OCI-LY7 (cell line): ENCODE results near the gene CDKL5. TPM values are rescaled to one million over a fixed set of nuclear protein-coding genes. Genes with fewer than 3 reads are reported as not detected.

Source experiments
- BruUV-seq: library from RNA; stranded (reverse); fragments of 400-500 nt; replicated peaks from 2 replicates; lab custom pipeline; 2021; lab: Mats Ljungman, UMichigan
- CTCF ChIA-PET: fragments of 300-600 bp; sonication (Branson Sonifier 250); formaldehyde crosslinking; loops from one replicate; lab custom pipeline; 2022; ENCODE audit warnings: antibody characterized with exemption; ENCODE audit not compliant: unreplicated experiment; lab: Charles Lee
- POLR2A ChIA-PET: fragments of 300-600 bp; sonication (Branson Sonifier 250); formaldehyde crosslinking; loops from one replicate; lab custom pipeline; 2022; ENCODE audit warnings: antibody characterized with exemption; lab: Charles Lee
- DNase-seq: peaks from one replicate; pipeline ENCODE4 v3.0.0-alpha.2; 2015; ENCODE audit warnings: low spot score
- H2AFZ ChIP-seq: fragments of 200-600 bp; sonication (generic), shearing (Covaris generic); 2 replicates; pipeline ENCODE4 v1.6.1; 2014; ENCODE audit warnings: mild to moderate bottlenecking, antibody characterized with exemption, low read length, moderate library complexity
- H3K27ac ChIP-seq: fragments of 200-600 bp; sonication (generic); 2 replicates; pipeline ENCODE4 v1.5.1; 2014; ENCODE audit warnings: mixed run types, low read depth, mild to moderate bottlenecking, moderate library complexity, low read length, inconsistent platforms; ENCODE audit not compliant: poor library complexity, severe bottlenecking
- H3K36me3 ChIP-seq: fragments of 200-600 bp; sonication (generic); 2 replicates; pipeline ENCODE4 v1.6.1; 2014; ENCODE audit warnings: mild to moderate bottlenecking, antibody characterized with exemption, low read length, moderate library complexity, mixed read lengths; ENCODE audit not compliant: insufficient read depth
- H3K4me1 ChIP-seq: fragments of 200-600 bp; sonication (generic); 2 replicates; pipeline ENCODE4 v1.5.1; 2014; ENCODE audit warnings: mild to moderate bottlenecking, low read length; ENCODE audit not compliant: insufficient read depth, poor library complexity, severe bottlenecking
- H3K4me2 ChIP-seq: fragments of 200-600 bp; sonication (generic); 2 replicates; pipeline ENCODE4 v1.6.1; 2014; ENCODE audit warnings: mild to moderate bottlenecking, low read length
- H3K4me3 ChIP-seq: fragments of 200-600 bp; sonication (generic); 2 replicates; pipeline ENCODE4 v1.5.1; 2014; ENCODE audit warnings: mild to moderate bottlenecking, low read depth, low read length; ENCODE audit not compliant: poor library complexity, severe bottlenecking
- H3K79me2 ChIP-seq: fragments of 200-600 bp; sonication (generic); 2 replicates; pipeline ENCODE4 v1.6.1; 2016; ENCODE audit warnings: low read depth, mild to moderate bottlenecking, low read length, moderate library complexity, mixed read lengths; ENCODE audit not compliant: insufficient read depth
- H3K9me2 ChIP-seq: fragments of 200-600 bp; sonication (generic); 2 replicates; pipeline ENCODE4 v1.6.1; 2016; ENCODE audit warnings: mild to moderate bottlenecking, low read length, mixed read lengths; ENCODE audit not compliant: insufficient read depth
- H3K9me3 ChIP-seq: fragments of 200-600 bp; sonication (generic); 2 replicates; pipeline ENCODE4 v1.6.1; 2014; ENCODE audit warnings: mild to moderate bottlenecking, mixed run types, low read length, mixed read lengths
- H4K20me1 ChIP-seq: fragments of 200-600 bp; sonication (generic); 2 replicates; pipeline ENCODE4 v1.6.1; 2014; ENCODE audit warnings: mild to moderate bottlenecking, antibody characterized with exemption, low read length, moderate library complexity, mixed read lengths; ENCODE audit not compliant: insufficient read depth
- CTCF ChIP-seq: fragments of 200-600 bp; sonication (generic); conservative IDR thresholded peaks from 2 replicates; pipeline ENCODE4 v1.5.1; 2014; ENCODE audit warnings: mild to moderate bottlenecking, antibody characterized with exemption, low read length, moderate library complexity, mixed read lengths
- EZH2phosphoT487 ChIP-seq: fragments of 200-600 bp; sonication (generic); IDR thresholded peaks from 2 replicates; pipeline ENCODE4 v1.6.1; 2018; ENCODE audit warnings: low read depth, borderline replicate concordance, mild to moderate bottlenecking, mixed run types, antibody characterized with exemption, low read length, moderate library complexity, mixed read lengths
- intact Hi-C: fragments of 100-400 bp; cut with micrococcal nuclease; formaldehyde crosslinking; loops from one replicate; pipeline ENCODE4 v1.10.0; 2022; ENCODE audit not compliant: unreplicated experiment
- total RNA-seq, 2 experiments: library from RNA; depleted of rRNA in 1 of 2; stranded (reverse); fragments of >200 nt in 1 of 2; shearing (Covaris generic) in 1 of 2; gene quantifications; 2 replicates each; pipeline ENCODE4 v1.2.3, GENCODE V29; 2014 to 2022

CDKL5 gene
- total RNA-seq, 2 experiments from 2014 or later = 1.3 to 2.0 TPM

- POLR2A ChIA-PET = interaction anchor here (1.0 kb wide), 1 partner anchor 309 kb away, joined by 4 read pairs; no protein-coding TSS in a partner anchor
- intact Hi-C loops = loop anchor here (10.0 kb wide), 2 partner anchors 252 to 308 kb away; partner anchors contain the start of genes CDKL5 and PHKA2
These were observed 251.1 kb downstream of the CDKL5 start for GRCh38 chrX:18676470-18676869.

GRCh38 chrX:18677161-18677869 is 251.9 kb downstream of the CDKL5 start:
- no TSS peak for BruUV-seq
- no peaks in the 10 kb centered on the region for H3K36me3 ChIP-seq
- no peaks in the 10 kb centered on the region for H3K9me3 ChIP-seq
- no peak for TF ChIP-seq CTCF
- TF ChIP-seq EZH2phosphoT487 = no peak
- no peaks in the 10 kb centered on the region for H3K79me2 ChIP-seq
- no peak overlapping the region for H3K4me3 ChIP-seq
- no peaks in the 10 kb centered on the region for H3K4me1 ChIP-seq
- no peak for DNase-seq
- intact Hi-C loops = loop anchor here (10.0 kb wide), 2 partner anchors 253 to 307 kb away; partner anchors contain the start of genes CDKL5 and PHKA2
- H3K4me2 ChIP-seq = no peak overlapping the region
- H3K27ac ChIP-seq = no peak overlapping the region
- H2AFZ ChIP-seq = no peak overlapping the region
- ChIA-PET POLR2A (interaction anchor here (0.6 kb wide), 1 partner anchor 998 kb away, joined by 3 read pairs; no protein-coding TSS in a partner anchor), CTCF (no interaction called here)
- no peaks in the 10 kb centered on the region for H3K9me2 ChIP-seq
- no peaks in the 10 kb centered on the region for H4K20me1 ChIP-seq

More at GRCh38 chrX:18676470-18676869, 251.1 kb downstream of the CDKL5 start:
- Histone ChIP-seq H3K9me2 (no peaks in the 10 kb centered on the region), H4K20me1 (no peaks in the 10 kb centered on the region), H3K4me3 (no peak overlapping the region), H3K79me2 (no peaks in the 10 kb centered on the region), H3K27ac (no peak overlapping the region), H3K4me1 (no peaks in the 10 kb centered on the region), H3K4me2 (no peak overlapping the region), H2AFZ (no peak overlapping the region), H3K9me3 (no peaks in the 10 kb centered on the region), H3K36me3 (no peaks in the 10 kb centered on the region)
- no TSS peak for BruUV-seq
- no peak for DNase-seq
- CTCF ChIA-PET = no interaction called here
- TF ChIP-seq CTCF = no peak

- CTCF ChIA-PET = no interaction called here
- Histone ChIP-seq H3K4me2 (no peak overlapping the region), H3K9me2 (no peaks in the 10 kb centered on the region), H3K27ac (no peak overlapping the region), H3K9me3 (no peaks in the 10 kb centered on the region), H4K20me1 (no peaks in the 10 kb centered on the region), H3K4me3 (no peak overlapping the region), H3K36me3 (no peaks in the 10 kb centered on the region), H3K79me2 (no peaks in the 10 kb centered on the region), H3K4me1 (no peaks in the 10 kb centered on the region), H2AFZ (no peak overlapping the region)
- intact Hi-C loops = no loop called here
- POLR2A ChIA-PET = no interaction called here
- BruUV-seq = no TSS peak
- DNase-seq = no peak
- no peak for TF ChIP-seq CTCF
- TF ChIP-seq EZH2phosphoT487 = no peak
These were observed 256.6 kb downstream of the CDKL5 start for GRCh38 chrX:18681996-18682395.
